NT2/D1 (cell line): ENCODE results near the gene ITGA1.

ENCODE experiments used
- YY1 ChIP-seq: IDR thresholded peaks from 2 replicates; pipeline ENCODE4 v1.6.1; 2011; ENCODE audit not compliant: insufficient read length, insufficient read depth
- ZNF274 ChIP-seq: IDR thresholded peaks from 2 replicates; pipeline ENCODE4 v1.6.1; 2011; ENCODE audit warnings: mild to moderate bottlenecking, low read depth, low read length

- TF ChIP-seq YY1 = no peak
- no peak for TF ChIP-seq ZNF274
Observed at GRCh38 chr5:52990528-52990925, 202.8 kb downstream of the ITGA1 start.
